ENCODE data around the gene TNFSF12. TPM values are rescaled to one million over a fixed set of nuclear protein-coding genes. Genes with fewer than 3 reads are reported as not detected.

TNFSF12 gene
- total and polyA plus RNA-seq, 9 of the 15 experiments (the other 6 are each of a cell fraction or from before 2014, with no cell fraction given): 0.03 to 0.95 (median 0.19) TPM; not detected in 3

DNA sequence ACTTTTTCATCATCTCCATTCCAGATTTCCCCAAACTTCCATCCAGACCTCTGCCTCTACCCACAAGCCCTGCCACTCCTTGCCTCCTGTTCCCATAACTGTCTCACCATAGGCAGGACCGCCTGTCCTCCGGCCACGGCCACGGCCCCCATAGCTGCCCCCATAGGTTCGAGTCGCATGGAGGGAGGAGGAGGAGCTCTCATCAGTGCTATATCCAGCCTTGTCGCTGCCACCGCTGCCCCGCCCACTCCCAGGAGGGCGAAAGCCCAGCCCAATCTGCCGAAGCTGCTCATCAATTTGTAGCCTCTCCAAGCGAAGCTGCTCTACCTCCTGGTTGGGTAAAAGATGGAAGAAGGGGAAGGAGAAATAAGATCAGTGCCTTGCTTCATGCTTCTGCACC lies 44.4 kb downstream of the TNFSF12 start:
- Histone ChIP-seq H3K4me3 (no peak overlapping the region), H4K20me1 (replicated peaks; ENCODE audit: control insufficient read depth, insufficient read depth, low read length) (no peaks in the 10 kb centered on the region), H2AFZ (ENCODE audit: low read depth, low read length) (no peak overlapping the region), H3K9ac (ENCODE audit: insufficient read depth in 1 of 2, low read depth in 2 of 2, low read length in 2 of 2) (no peak overlapping the region), H3K4me1 (replicated peaks in 1 of 2; ENCODE audit: control insufficient read depth in 2 of 2, insufficient read depth in 2 of 2, low read length in 2 of 2) (peaks cover 4 to 18% of the 10 kb centered on the region in 2 experiments; a peak in 2 of 5 replicates), H3K27me3 (ENCODE audit: control insufficient read depth in 2 of 2, insufficient read depth in 2 of 2, low read length in 2 of 2) (no peaks in the 10 kb centered on the region), H3K9me1 (ENCODE audit: control insufficient read depth, insufficient read depth, low read length) (no peaks in the 10 kb centered on the region), H3K79me2 (ENCODE audit: control insufficient read depth, insufficient read depth, low read length) (peaks cover 8% of the 10 kb centered on the region; the same call in 1 of the 3 replicates), H3K36me3 (ENCODE audit: control insufficient read depth, insufficient read depth, low read length) (peaks cover 85% of the 10 kb centered on the region; the same call in 2 of the 3 replicates), H3K9me3 (replicated peaks; ENCODE audit: control insufficient read depth, insufficient read depth, low read depth, low read length) (no peaks in the 10 kb centered on the region), H3K4me2 (ENCODE audit: insufficient read depth, low read length) (no peak overlapping the region), H3K27ac (ENCODE audit: extremely low read depth, low read depth, low read length) (no peak overlapping the region)
- no peak for TF ChIP-seq HDAC3 (IDR thresholded peaks at IDR 0.05; ENCODE audit: borderline replicate concordance, partially characterized antibody)
- TF ChIP-seq HNRNPK (IDR thresholded peaks at IDR 0.05; ENCODE audit: low read depth, low read length, poor library complexity, severe bottlenecking): no peak
- TF ChIP-seq, protein P1, sequence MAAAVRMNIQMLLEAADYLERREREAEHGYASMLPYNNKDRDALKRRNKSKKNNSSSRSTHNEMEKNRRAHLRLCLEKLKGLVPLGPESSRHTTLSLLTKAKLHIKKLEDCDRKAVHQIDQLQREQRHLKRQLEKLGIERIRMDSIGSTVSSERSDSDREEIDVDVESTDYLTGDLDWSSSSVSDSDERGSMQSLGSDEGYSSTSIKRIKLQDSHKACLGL (CRISPR knock-in tag; IDR thresholded peaks at IDR 0.05; ENCODE audit: borderline replicate concordance, poor library complexity, severe bottlenecking): no peak
- no peak for TF ChIP-seq KDM2B (CRISPR knock-in tag; IDR thresholded peaks at IDR 0.05)
- TF ChIP-seq RFX5 (IDR thresholded peaks at IDR 0.05; ENCODE audit: low read depth, low read length): no peak
- no peak for TF ChIP-seq CREBBP (IDR thresholded peaks at IDR 0.05; ENCODE audit: low read depth, low read length)
- no peak for TF ChIP-seq HNRNPUL1 (IDR thresholded peaks at IDR 0.05; ENCODE audit: low read length)
- TF ChIP-seq, protein P2, sequence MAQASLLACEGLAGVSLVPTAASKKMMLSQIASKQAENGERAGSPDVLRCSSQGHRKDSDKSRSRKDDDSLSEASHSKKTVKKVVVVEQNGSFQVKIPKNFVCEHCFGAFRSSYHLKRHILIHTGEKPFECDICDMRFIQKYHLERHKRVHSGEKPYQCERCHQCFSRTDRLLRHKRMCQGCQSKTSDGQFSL (CRISPR knock-in tag; IDR thresholded peaks at IDR 0.05): no peak
- TF ChIP-seq, protein P2 (tag; IDR thresholded peaks at IDR 0.05): no peak
- TF ChIP-seq ZNF224 (CRISPR knock-in tag; IDR thresholded peaks at IDR 0.05): no peak
- no peak for TF ChIP-seq RBM25 (IDR thresholded peaks at IDR 0.05; ENCODE audit: low read depth, low read length, severe bottlenecking)
- TF ChIP-seq, protein P3, sequence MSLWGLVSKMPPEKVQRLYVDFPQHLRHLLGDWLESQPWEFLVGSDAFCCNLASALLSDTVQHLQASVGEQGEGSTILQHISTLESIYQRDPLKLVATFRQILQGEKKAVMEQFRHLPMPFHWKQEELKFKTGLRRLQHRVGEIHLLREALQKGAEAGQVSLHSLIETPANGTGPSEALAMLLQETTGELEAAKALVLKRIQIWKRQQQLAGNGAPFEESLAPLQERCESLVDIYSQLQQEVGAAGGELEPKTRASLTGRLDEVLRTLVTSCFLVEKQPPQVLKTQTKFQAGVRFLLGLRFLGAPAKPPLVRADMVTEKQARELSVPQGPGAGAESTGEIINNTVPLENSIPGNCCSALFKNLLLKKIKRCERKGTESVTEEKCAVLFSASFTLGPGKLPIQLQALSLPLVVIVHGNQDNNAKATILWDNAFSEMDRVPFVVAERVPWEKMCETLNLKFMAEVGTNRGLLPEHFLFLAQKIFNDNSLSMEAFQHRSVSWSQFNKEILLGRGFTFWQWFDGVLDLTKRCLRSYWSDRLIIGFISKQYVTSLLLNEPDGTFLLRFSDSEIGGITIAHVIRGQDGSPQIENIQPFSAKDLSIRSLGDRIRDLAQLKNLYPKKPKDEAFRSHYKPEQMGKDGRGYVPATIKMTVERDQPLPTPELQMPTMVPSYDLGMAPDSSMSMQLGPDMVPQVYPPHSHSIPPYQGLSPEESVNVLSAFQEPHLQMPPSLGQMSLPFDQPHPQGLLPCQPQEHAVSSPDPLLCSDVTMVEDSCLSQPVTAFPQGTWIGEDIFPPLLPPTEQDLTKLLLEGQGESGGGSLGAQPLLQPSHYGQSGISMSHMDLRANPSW (CRISPR knock-in tag; IDR thresholded peaks at IDR 0.05): no peak
- no peak for TF ChIP-seq NFATC3 (IDR thresholded peaks at IDR 0.05)
- TF ChIP-seq PURB (CRISPR knock-in tag; IDR thresholded peaks at IDR 0.05; ENCODE audit: low read depth): no peak
- TF ChIP-seq PCBP2 (IDR thresholded peaks at IDR 0.05; ENCODE audit: low read depth, low read length, poor library complexity, severe bottlenecking): no peak
- TF ChIP-seq RBBP5 (IDR thresholded peaks at IDR 0.05; ENCODE audit: borderline replicate concordance, insufficient read depth, low read length, poor library complexity, severe bottlenecking): no peak
- TF ChIP-seq PCBP1 (IDR thresholded peaks at IDR 0.05; ENCODE audit: low read depth, low read length, poor library complexity, severe bottlenecking): no peak
- no peak for TF ChIP-seq DMBX1 (CRISPR knock-in tag; IDR thresholded peaks at IDR 0.05; ENCODE audit: borderline replicate concordance)
- no peak for DNase-seq (ENCODE audit: extremely low read depth in 1 of 4, low spot score in 3 of 4)
- in situ Hi-C loops (cut with MboI) (no loop called here), intact Hi-C loops (cut with micrococcal nuclease) (no loop called here)
- no peak for ATAC-seq
- BruUV-seq (replicated peaks): no TSS peak
- ChIA-PET CTCF (ENCODE audit: low intra/inter-chr PET ratio) (no interaction called here), POLR2A (interaction anchor here (0.6 to 1.5 kb wide), 2 partner anchors 9 kb away, joined by 4 read pairs; partner anchors contain the start of gene MPDU1)
- 78% methylated on average over 3 of the region's 12 CpGs for WGBS (ENCODE audit: insufficient coverage, low coverage, missing lambda C conversion rate)
- no peak for FAIRE-seq
